ENCODE measurements around the gene FAM219A. TPM values are rescaled to one million over a fixed set of nuclear protein-coding genes. Genes with fewer than 3 reads are reported as not detected.

Gene FAM219A
- polyA plus RNA-seq, 3 donors, result 0.61 to 15.3 (median 1.2) TPM

DNA sequence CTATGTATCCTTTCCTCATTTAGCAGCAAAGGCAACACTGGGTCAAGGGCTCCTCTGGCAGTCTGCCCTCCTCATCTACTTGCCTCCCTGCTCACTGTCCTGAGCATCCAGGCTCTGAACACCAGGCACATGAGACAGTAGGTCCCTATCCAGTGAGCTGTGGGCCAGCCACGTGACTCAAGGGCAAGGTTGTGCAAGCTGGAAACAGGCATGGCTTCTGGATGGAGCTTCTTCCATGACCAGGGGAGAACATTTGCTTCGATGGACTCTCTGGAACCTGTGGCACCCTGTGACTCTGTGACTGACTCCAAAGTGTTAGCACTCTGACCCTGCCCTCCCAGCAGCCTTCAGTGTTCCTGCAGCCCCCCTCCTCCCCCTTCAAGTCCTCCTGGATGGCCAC, 33.2 kb upstream of the FAM219A start:
- WGBS (ENCODE audit: insufficient coverage), result 57% methylated on average over 2 of the region's 2 CpGs
- Mint-ChIP-seq H3K27ac (no peak overlapping the region), H3K36me3 (no peaks in the 10 kb centered on the region), H3K27me3 (ENCODE audit: low read depth in 3 of 3) (peaks cover 7 to 11% (median 8%) of the 10 kb centered on the region in 3 donors), H3K4me1 (no peaks in the 10 kb centered on the region), H3K9me3 (no peaks in the 10 kb centered on the region), H3K4me3 (no peak overlapping the region)
- Histone ChIP-seq H3K9me3 (replicated peaks in 1 of 2; ENCODE audit: control insufficient read depth in 1 of 2, insufficient read depth in 1 of 2, low read length in 2 of 2) (no peaks in the 10 kb centered on the region), H4K20me1 (ENCODE audit: insufficient read depth, low read length) (no peaks in the 10 kb centered on the region), H3K4me1 (ENCODE audit: control insufficient read depth in 1 of 2, insufficient read depth in 2 of 2, low read length in 2 of 2) (no peaks in the 10 kb centered on the region), H2AFZ (ENCODE audit: insufficient read depth, low read depth, low read length, poor library complexity, severe bottlenecking) (no peak overlapping the region), H3K79me2 (ENCODE audit: insufficient read depth, low read length) (no peaks in the 10 kb centered on the region), H3K27me3 (ENCODE audit: control insufficient read depth in 2 of 2, insufficient read depth in 2 of 2, low read length in 2 of 2) (peaks cover 0 to 3% of the 10 kb centered on the region in 2 donors), H3K36me3 (replicated peaks in 1 of 2; ENCODE audit: control insufficient read depth in 1 of 2, insufficient read depth in 2 of 2, low read length in 2 of 2) (no peaks in the 10 kb centered on the region), H3K27ac (ENCODE audit: low read depth in 1 of 2, low read length in 2 of 2) (no peak overlapping the region), H3K4me2 (replicated peaks; ENCODE audit: extremely low read depth, low read length, poor library complexity, severe bottlenecking) (no peak overlapping the region), H3K9ac (ENCODE audit: insufficient read depth, low read length, poor library complexity, severe bottlenecking) (no peak overlapping the region), H3K4me3 (replicated peaks in 1 of 3; ENCODE audit: low read depth in 2 of 3, low read length in 3 of 3) (no peak overlapping the region)
- no peak for DNase-seq
- TF ChIP-seq, protein P1, sequence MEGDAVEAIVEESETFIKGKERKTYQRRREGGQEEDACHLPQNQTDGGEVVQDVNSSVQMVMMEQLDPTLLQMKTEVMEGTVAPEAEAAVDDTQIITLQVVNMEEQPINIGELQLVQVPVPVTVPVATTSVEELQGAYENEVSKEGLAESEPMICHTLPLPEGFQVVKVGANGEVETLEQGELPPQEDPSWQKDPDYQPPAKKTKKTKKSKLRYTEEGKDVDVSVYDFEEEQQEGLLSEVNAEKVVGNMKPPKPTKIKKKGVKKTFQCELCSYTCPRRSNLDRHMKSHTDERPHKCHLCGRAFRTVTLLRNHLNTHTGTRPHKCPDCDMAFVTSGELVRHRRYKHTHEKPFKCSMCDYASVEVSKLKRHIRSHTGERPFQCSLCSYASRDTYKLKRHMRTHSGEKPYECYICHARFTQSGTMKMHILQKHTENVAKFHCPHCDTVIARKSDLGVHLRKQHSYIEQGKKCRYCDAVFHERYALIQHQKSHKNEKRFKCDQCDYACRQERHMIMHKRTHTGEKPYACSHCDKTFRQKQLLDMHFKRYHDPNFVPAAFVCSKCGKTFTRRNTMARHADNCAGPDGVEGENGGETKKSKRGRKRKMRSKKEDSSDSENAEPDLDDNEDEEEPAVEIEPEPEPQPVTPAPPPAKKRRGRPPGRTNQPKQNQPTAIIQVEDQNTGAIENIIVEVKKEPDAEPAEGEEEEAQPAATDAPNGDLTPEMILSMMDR (IDR thresholded peaks at IDR 0.05), result no peak
- intact Hi-C loops (cut with micrococcal nuclease), result no loop called here

DNA sequence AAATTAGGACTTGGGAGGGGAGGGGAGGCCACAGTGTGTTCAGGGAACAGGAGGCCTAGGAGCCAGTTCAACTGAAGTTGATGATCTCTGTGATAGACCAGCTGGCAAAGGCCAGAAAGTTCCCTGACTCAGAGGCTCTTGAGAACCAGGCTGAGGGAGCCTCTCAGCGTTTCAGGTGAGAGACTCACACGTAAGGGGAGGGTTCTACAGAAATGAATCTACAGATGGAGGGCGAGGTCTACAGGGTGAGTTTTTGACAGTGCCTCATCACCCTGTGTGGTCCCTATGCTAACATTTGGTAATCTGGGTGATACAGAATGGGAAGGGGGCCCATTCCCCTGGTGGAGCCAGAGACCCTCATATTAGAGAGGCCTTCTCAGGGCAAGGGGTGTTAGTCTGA, 32.4 kb upstream of the FAM219A start:
- Mint-ChIP-seq H3K27ac (no peak overlapping the region), H3K27me3 (ENCODE audit: low read depth in 3 of 3) (peaks cover 7 to 13% (median 8%) of the 10 kb centered on the region in 3 donors)

More for the DNA sequence above, 32.4 kb upstream of the FAM219A start:
- peaks cover 0 to 5% of the 10 kb centered on the region in 2 donors for H3K27me3 ChIP-seq (ENCODE audit: control insufficient read depth in 2 of 2, insufficient read depth in 2 of 2, low read length in 2 of 2)
- Mint-ChIP-seq H3K9me3 (no peaks in the 10 kb centered on the region), H3K36me3 (no peaks in the 10 kb centered on the region), H3K4me1 (no peaks in the 10 kb centered on the region), H3K4me3 (no peak overlapping the region)
- WGBS (ENCODE audit: insufficient coverage), result 80% methylated on average over 3 of the region's 3 CpGs
- H4K20me1 ChIP-seq (ENCODE audit: insufficient read depth, low read length), result no peaks in the 10 kb centered on the region
- no peak for DNase-seq
- H3K4me2 ChIP-seq (replicated peaks; ENCODE audit: extremely low read depth, low read length, poor library complexity, severe bottlenecking), result no peak overlapping the region
- H3K79me2 ChIP-seq (ENCODE audit: insufficient read depth, low read length), result no peaks in the 10 kb centered on the region
- H3K27ac ChIP-seq (ENCODE audit: low read depth in 1 of 2, low read length in 2 of 2), result no peak overlapping the region
- H3K9ac ChIP-seq (ENCODE audit: insufficient read depth, low read length, poor library complexity, severe bottlenecking), result no peak overlapping the region
- H2AFZ ChIP-seq (ENCODE audit: insufficient read depth, low read depth, low read length, poor library complexity, severe bottlenecking), result no peak overlapping the region
- no peaks in the 10 kb centered on the region for H3K9me3 ChIP-seq (replicated peaks in 1 of 2; ENCODE audit: control insufficient read depth in 1 of 2, insufficient read depth in 1 of 2, low read length in 2 of 2)
- no peaks in the 10 kb centered on the region for H3K36me3 ChIP-seq (replicated peaks in 1 of 2; ENCODE audit: control insufficient read depth in 1 of 2, insufficient read depth in 2 of 2, low read length in 2 of 2)
- TF ChIP-seq, protein P1 (IDR thresholded peaks at IDR 0.05), result no peak
- intact Hi-C loops (cut with micrococcal nuclease), result no loop called here
- no peaks in the 10 kb centered on the region for H3K4me1 ChIP-seq (ENCODE audit: control insufficient read depth in 1 of 2, insufficient read depth in 2 of 2, low read length in 2 of 2)
- no peak overlapping the region for H3K4me3 ChIP-seq (replicated peaks in 1 of 3; ENCODE audit: low read depth in 2 of 3, low read length in 3 of 3)

All from CD14-positive monocyte (primary cell).